Measurements from ENCODE around the gene DAB2IP.
"Not testable (repeated sequence)": the region's sequence is repeated elsewhere in the genome, so short reads cannot be mapped to it uniquely, and the experiment has no call there.

DAB2IP gene

DNA sequence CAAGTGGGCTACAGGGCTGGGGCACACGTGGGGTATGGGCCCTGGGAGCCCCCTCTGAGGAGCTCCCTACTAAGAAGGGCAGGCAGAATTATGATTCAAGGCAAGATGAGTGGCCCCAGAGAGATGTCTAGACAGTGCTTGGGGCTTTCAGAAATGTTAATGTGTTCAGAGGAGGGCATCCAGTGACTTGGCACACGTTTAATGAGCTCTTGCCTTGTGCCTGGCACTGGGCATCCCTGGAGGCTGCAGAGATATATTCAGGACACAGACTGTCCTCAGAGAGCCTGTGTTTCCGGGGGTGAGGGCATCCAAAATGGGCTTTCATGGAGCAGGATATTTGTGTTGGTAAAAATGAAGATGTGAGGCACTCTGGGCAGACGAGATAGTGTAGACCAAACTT is 25.4 kb upstream of the DAB2IP start:
- DNase-seq (ENCODE audit: low read depth) = no peak

DNA sequence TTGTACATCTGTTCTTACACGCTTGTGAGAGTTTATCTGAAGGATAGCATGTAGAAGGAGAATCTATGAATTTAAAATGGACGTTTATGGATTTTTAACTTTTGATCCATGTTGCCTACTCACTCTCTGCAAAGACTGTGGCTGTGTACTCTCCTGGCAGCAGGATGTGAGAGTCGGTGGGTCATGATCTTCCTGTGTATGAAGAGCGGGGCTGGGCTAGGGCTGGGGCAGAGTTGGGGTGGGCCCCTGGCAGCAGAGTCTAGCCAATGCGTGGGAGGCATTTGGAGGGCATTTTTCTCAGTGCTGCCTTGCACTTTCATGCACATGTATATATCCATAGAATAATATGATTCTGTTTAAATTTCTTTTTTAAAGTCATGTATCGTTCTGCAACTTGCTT is 24.0 kb upstream of the DAB2IP start:
- no peak for DNase-seq (ENCODE audit: low read depth)

DNA sequence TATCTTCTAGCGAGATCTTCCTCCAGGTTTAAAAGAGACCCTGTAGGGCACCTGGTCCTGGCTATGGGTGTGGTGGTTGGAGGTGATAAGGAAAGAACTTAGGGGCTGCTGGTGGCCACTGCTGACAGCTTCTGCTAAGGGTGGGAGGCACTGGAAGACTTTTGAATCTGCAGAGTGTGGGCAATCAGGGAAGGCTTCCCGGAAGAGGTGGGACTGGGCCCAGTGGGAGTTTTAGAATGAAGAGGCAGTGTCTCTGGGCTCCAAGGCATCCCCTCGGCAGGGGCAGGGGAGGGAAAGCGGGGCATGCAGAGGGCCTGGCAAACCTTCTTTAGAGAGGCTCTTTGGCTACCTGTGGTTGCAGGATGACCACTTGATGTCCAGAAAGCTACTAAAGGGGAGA is 23.0 kb upstream of the DAB2IP start:
- no peak for DNase-seq (ENCODE audit: low read depth)

DNA sequence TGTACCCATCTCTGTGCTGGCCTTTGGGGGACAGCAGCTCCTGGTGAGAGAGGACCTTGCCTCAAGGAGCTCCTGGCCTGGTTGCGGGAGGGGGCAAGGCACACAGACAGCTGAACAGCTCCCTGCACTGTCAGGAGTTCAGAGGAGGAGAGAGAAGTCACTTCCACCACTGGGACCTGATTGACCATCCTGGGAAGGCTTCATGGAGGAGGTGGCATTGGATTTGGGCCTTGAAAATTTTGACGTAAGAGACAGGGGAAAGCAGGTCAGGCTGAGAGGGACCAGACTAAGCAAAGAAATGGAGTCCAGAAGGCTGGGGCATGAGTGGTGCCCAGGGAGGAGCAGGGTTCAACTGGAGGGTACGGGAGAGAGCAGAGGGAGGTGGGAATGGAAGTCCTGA is 20.3 kb upstream of the DAB2IP start:
- DNase-seq (ENCODE audit: low read depth) = no peak

DNA sequence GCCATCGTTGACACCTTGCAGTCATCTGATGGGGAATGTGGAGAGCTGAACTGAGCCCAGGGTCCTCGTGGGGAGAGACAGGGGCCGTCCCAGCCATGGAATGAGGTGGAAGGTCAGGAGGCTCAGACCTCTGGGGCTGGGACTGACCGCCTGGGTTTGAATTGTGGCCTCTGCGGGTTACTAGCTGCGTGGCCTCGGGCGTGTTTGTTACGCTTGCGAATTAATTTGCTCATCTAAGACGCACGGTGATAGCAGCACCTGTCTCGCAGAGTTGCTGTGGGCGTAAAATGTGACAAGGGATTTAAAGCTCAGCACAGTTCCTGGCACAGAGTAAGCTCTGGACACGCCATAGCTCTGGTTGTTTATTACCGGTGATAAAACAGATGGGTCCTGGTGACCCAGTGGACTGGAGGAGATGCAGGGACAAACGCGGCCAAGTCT is 19.4 kb upstream of the DAB2IP start:
- DNase-seq (ENCODE audit: low read depth) = no peak

DNA sequence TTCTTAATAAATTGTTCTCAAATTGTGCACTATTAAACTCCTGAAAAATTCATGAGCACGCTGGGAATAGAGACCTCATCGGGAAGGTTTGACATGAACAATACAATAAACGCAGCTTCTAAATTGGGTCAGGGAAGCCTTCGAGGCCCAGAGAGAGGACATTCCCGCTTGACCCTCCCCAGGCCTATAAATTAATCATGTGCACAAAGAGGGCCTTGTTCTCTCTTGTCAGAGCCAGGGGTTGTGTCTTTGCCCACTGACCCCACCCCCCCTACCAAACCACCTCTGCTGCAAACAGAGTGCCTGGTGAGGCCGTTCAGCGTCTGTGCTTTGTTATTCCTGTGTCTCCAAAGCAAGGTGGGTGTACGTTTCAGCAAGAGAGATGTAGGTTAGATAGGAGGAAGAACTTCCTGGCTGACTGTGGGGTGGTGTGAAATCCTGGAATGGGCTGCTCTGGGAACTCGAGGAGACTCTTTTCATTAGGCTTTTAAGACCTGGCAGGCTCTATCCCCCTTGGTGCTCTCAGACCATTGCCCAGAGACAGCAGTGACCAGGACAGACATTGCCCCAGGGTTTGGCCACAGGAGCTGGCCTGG is 18.2 kb upstream of the DAB2IP start:
- DNase-seq (ENCODE audit: low read depth) = no peak

DNA sequence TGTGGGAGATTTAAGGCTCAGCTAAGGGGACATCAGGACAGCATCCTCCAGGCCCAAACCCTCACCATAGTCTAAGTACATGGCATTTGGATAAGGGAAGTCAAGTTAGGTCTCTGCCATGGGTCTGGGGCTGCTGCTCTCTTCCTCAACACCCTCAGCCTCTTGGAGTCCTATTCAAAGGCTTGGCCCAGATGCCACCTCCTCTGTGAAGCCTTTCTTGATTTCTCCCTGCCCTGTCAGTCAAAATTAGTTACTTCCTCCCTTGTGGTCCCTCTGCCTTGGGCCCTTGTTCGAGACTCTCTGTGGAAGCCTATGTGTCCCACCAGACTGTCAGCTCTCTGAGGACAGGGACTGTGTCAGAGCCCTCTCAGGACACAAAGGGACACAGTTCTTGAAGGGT is 17.7 kb upstream of the DAB2IP start:
- no peak for DNase-seq (ENCODE audit: low read depth)

DNA sequence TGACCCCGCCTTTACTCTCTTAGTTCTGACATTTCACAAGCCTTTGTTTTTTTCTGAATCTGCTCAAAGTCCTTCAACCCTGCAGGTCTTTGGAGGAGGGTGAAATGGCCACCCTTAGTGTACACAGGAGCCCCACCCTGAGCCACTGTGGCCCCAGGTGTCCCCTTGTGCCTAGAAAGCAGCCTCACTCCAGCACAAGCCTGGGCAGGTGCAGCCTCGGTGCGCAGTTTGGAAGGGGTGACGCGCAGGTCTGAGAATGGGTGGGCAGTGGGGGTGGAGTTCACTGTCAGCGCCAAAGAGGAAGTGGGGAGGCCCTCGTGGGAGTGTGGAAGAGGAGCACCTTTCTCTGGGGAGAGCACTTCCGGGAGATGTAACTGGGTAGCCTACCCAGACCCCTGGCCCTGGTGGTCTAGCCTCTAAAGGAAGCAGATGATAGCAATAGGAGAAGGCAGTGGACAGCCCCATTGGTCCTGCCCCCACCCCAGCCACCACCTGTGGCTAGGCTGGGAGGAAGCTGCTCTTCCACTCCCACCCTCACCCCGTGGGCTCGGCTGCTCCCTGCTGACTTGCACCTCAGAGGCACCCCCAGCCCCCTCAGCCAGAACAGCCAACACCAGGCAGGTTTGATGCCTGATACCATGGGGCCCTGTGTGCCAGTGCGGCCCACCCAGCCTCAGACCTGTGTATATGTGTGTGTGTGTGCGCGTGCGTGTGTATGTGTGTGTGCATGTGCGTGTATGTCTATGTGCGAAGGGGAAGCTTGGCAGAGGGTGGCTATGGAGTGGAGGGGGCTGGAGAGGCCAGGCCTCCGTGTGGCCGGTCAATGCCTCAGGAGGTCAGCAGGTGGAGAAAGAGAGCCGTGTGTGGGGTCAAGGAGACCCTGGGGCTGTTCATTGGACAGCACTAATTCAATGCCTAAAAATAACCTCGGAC is 16.8 kb upstream of the DAB2IP start:
- DNase-seq (ENCODE audit: low read depth) = no peak

DNA sequence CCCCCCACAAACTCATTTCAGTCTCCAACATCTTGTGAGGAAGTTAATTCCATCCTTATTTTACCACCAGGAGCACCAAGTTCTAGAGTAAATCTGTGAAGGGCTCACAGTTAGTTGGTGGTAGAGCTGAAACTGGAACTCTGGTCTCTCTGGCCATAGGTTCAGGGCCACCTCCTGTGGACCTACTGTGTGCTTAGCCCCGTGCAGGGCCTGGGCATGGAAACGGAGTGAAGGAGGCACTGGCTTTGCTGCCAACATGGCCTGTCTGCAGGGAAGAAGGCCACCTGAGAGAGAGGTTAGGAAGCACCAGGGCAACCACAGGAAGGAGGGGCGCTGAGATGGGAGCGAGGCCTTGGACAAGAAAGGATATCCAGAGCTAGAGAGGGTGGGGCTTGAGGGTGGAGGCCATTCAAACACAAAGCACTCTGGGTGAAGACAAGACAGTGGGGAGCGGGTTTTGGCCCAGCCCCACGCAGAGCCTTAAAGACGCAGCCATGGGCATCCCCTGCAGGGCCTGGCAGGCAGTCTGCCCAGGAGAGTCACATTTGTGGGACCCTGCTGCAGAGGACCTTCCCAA is 16.0 kb upstream of the DAB2IP start:
- no peak for DNase-seq (ENCODE audit: low read depth)

DNA sequence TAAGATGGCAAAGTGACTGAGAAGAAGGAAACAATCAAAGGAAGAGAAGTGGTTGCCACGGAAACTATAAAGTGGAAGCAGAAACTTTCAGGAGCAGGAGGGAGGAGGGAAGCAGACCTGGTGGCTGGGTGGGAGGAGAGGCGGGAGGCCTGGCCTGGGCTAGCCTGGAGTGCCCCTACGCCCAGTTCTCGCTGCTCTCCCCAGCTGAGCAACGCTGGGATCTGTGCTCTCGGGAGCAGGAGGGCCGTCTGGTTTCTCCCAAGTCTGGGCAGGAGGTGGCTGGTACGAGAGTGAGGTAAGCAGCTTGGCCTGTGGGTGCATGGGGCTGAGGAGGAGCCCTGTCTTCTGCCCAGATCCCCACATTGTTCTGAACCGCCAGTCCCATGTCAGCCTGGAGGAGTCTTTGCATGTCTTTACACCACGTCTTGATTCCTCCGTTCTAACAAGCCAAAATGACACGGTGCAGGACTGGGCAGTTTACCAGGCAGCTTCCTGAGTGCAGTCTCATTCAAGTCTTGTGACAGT is 15.0 kb upstream of the DAB2IP start:
- DNase-seq (ENCODE audit: low read depth) = no peak

DNA sequence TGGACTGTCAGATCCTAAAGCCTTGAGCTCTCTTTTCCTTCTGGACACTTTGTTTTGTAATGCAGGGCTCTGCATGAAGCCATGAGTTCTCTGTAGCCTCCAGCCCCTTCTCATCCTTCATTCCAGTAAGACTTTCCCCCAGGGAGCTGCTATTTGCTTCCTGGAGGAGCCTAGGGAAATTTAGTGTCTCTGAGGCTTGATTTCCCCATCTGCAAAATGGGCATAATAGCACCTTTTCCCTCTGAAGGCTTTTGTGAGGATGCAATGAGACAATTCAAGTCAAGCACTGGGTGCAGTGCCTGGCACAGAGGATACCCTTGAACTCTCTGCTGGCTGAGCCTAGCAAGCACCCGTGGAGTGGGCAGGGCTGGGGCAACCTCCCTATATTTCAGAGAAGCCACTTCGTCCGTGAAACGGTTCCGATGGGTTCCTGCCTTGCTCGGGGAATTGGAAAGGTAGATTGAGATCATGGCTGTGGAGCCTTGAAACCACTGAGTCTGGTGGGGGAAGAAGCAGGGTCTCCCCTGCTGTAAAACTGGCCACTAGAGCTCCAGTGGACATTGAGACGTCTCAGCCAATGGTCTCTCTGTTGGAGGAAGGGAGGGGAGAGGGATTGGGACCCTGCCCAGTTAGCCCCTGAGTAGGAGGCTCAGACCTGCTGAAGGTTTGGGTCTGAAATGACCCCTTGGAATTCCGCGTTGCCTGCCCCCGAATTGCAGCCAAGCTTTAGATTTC is 14.3 kb upstream of the DAB2IP start:
- DNase-seq (ENCODE audit: low read depth) = no peak

DNA sequence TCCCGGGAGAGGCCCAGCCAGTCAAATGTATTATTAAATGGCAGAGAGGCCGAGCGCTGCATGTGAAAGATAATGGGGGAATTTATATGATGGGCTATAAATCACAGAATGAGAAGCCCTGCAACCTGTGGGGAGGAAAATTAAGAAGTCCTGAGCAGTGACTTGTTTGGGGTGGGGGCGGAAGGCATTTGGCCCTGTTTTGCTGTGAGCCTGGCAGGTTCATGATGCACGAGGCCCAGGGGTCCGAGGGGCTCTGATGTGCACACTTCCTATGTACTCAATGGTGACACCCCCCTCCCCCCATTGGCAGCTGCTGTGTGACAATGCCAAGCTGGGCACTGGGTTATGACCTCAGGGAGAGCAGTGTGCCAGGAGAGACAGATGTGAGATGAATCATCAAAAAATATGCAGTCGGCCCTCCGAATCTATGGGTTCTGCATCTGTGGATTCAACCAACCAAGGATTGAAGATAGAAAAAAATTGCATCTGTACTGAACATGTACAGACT is 13.7 kb upstream of the DAB2IP start:
- no peak for DNase-seq (ENCODE audit: low read depth)

DNA sequence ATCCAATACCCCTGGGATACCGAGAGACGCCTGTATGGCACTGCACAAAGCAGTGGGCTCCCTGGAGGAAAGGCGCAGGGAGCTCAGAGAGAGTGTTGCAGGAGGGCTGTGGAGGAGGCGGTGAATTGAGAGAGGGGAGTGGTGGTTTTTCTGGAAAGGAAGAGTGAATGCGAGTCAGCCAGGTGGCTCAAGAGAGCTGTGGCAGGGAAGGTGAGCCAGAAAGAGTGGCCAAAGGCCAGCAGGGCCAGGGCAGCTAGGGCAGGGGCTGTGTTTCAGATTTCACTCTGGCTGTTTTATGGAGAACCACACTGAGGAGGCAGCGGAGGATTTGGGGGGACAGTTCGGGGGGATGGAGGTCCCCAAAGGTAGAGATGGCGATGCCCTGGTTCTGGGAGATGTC is 13.0 kb upstream of the DAB2IP start:
- DNase-seq (ENCODE audit: low read depth) = no peak

DNA sequence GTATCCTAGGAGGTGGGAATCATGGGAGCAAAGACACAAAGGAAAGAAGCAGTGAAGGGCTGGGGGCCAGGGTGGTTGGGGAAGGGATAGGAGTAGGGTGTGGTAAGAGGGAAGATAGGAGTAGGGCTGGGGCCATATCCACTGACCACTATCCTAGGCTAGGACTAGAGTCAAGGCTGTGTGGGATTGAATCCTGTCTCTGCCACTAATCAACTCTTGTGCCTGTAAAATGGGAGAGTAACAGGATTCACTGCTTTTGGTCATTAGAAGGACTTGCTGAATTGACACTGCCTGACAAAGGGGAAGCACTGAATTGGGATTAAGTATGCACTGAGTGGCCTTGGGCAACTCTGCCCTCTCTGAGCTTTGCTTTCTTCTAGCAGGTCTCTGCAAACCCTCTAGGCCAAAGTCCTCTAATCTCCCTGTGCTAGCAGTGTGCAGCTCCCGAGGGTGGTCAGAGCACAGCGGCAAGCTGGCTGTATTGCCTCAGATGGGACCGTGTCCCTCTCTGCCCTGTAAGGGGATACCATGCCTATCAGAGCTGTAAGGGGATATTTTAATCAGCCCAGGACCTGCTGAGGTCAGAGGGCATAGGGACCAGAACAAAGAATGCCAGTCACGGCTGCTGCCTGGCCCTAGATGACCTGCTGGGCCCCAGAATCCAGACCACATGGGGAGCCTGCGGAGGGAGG is 12.4 kb upstream of the DAB2IP start:
- no peak for DNase-seq (ENCODE audit: low read depth)

DNA sequence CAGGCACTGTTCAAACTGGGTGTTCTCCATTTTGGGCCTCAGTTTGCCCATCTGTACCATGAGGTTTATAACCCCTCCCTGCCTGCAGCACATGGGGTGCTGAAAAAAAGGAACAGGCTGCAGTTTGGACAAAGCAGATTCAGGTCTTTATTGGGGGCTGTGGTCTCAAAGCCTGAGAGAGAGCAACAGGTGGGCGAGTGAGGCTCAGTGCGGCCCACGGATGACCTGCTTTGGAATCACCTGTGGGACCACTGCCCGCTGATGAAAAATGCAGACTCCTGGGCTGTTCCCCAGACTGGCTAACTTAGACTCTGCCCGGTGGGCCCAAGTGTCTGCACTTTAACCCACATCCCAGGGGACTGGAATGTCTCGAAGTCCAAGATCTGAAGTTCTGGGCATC is 11.8 kb upstream of the DAB2IP start:
- no peak for DNase-seq (ENCODE audit: low read depth)

DNA sequence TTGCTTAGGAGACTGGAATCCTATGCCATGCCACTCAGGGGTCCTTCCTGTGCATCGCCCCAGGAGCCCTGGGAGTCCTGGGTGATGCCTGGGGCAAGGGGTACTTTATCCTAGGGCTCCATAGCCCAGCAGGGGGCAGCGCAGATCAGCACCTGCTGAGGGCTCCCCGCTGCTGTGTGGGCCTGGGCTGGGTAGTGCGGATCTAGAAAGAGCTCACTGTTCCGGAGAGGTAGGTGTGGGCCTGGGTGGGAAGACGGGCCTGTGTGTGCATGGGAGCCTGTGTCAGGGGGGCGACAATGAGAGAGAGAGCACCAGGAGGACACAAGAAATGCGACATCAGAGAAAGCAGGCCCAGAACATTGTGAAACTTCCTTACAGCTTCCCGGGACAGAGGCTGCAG is 11.4 kb upstream of the DAB2IP start:
- no peak for DNase-seq (ENCODE audit: low read depth)

DNA sequence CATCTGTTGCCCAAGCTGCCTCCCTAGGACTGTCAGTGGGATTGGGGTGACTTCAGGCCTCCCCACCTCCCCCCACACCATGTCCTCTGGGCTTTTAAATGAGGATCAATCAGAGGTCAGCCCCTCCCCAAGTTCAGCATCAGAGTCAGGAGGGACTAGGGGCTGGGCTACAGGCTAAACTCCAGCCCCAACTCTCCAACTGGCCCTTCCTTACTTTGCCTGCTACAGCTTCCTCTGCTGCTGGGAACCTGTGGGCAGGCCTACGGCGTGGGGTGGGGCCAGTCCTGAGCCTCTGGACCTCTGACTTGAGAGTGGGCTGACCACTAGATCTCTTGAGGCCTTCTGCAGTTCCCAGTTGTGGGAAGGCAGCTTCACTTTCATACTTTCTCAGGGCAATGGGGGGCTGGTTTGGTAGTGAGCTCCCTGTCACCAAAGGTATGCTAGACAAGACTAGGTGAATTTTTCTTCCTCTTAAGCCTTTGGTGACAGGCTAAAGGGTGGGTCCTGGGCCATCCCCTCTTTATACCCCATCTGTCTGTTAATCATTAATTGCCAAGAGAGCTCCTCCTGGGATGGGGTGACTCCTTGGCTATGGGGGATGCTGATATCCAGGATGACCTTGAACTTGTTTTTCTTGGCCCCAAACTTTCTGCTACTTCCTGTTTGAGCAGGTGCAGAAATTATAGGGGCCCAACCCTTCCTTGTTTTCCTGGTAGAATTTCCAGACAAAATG is 10.8 kb upstream of the DAB2IP start:
- DNase-seq (ENCODE audit: low read depth) = no peak

DNA sequence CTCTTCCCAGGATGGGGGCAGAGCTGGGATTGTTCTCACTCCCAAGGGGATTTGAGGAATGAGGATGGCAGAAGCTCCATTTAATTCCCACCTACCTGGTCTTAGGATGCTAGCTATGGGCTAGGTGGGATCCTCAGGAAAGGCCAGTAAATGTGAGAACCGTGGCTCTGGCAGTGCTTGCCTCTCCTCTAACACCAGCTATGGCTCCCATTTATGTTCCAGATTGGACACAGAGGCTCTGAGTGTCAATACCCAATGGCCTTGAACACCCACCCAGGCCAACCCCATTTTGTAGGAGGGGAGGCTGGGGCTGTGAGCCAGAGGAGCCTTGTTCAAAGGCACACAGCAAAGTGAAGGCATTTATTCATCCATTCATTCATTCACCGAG is 10.2 kb upstream of the DAB2IP start:
- no peak for DNase-seq (ENCODE audit: low read depth)

DNA sequence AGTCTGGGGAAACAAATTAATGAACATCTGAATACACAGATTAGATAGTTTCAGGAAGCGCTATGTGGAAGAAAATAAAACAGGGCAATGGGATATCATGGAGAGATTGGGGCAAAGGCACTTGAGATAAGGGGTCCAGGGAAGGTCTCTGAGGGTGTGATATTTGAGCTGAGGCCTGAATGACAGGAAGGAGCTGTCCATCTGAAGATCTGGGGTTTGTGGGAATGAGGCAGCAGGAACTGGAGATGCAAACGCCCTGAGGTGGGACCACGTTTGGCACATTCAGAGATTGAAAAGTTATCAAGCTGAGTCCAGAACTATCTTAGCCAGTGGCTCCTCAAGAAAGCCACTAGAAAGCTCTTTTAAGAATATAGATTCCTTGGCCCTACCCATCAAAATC is 8.7 kb upstream of the DAB2IP start:
- no peak for DNase-seq (ENCODE audit: low read depth)

DNA sequence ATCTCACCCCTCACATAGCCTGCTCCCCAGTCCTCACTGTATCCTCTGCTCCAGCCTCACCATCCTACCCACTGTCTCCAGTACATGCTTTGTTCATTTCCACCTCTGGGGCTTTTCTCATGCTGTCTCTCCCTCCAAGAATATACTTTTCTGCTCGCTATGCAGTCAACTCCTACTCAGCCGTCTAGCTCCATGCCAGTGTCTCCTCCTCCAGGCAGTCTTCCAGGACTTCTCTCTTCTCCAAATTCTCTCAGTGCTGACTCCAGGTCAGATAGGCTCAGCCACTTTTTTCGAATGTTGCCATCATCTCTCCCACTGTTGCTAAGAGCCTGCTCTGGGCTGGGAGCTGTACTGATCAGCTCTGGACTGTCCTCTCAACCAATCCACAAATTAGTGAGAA is 8.0 kb upstream of the DAB2IP start:
- DNase-seq (ENCODE audit: low read depth) = no peak

DNA sequence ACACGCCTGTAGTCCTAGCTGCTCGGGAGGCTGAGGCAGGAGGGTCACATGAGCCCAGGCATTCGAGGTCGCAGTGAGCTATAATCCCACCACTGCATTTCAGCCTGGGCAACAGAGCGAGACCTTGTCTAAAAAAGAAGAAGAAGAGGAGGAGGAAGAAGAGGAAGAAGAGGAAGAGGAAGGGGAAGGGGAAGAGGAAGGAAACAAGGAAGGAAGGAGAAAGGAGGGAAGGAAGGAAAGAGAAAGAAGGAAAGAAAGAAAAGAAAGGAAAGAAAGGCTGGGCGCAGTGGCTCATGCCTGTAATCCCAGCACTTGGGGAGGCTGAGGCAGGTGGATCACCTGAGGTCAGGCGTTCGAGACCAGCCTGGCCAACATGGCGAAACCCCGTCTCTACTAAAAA is 7.4 kb upstream of the DAB2IP start:
- DNase-seq (ENCODE audit: low read depth) = not testable (repeated sequence)

Data from stimulated activated CD8-positive, alpha-beta memory T cell treated with anti-CD3 and anti-CD28 coated beads, Interleukin-12 subunit alpha, Interleukin-12 subunit beta, amount 100 ng/mL, for 4 hours (primary cell).